HG03342 (cell line): ENCODE data around the gene CDCP2.
"Not testable (repeated sequence)": the region's sequence is repeated elsewhere in the genome, so short reads cannot be mapped to it uniquely, and the experiment has no call there.

Source experiments
- ATAC-seq: cut with Tn5 transposase; IDR thresholded peaks from one replicate; pipeline ENCODE4 v1.9.1; 2021; ENCODE audit warnings: mild to moderate bottlenecking, moderate library complexity; ENCODE audit not compliant: unreplicated experiment

Gene CDCP2

GRCh38 chr1:54118704-54119103, 34.1 kb downstream of the CDCP2 start:
- no peak for ATAC-seq

- ATAC-seq = no peak
Measured at GRCh38 chr1:54117815-54118563, 34.8 kb downstream of the CDCP2 start.

GRCh38 chr1:54115520-54115919, 37.3 kb downstream of the CDCP2 start:
- ATAC-seq = no peak

GRCh38 chr1:54114955-54115354, 37.8 kb downstream of the CDCP2 start:
- ATAC-seq = no peak

GRCh38 chr1:54114001-54114400, 38.8 kb downstream of the CDCP2 start:
- ATAC-seq = no peak

- no peak for ATAC-seq
Measured at GRCh38 chr1:54112705-54113368, 40.0 kb downstream of the CDCP2 start.

GRCh38 chr1:54112027-54112426, 40.8 kb downstream of the CDCP2 start:
- no peak for ATAC-seq

GRCh38 chr1:54111624-54112023, 41.2 kb downstream of the CDCP2 start:
- ATAC-seq = no peak

- ATAC-seq = no peak
Measured at GRCh38 chr1:54110996-54111395, 41.8 kb downstream of the CDCP2 start.

- no peak for ATAC-seq
Measured at GRCh38 chr1:54109129-54110090, 43.4 kb downstream of the CDCP2 start.

GRCh38 chr1:54108156-54108555, 44.6 kb downstream of the CDCP2 start:
- ATAC-seq = no peak

GRCh38 chr1:54107131-54107530, 45.7 kb downstream of the CDCP2 start:
- no peak for ATAC-seq

GRCh38 chr1:54105736-54106269, 47.0 kb downstream of the CDCP2 start:
- no peak for ATAC-seq

GRCh38 chr1:54105080-54105479, 47.7 kb downstream of the CDCP2 start:
- ATAC-seq = no peak

- not testable (repeated sequence) for ATAC-seq
Measured at GRCh38 chr1:54104613-54105012, 48.2 kb downstream of the CDCP2 start.

- ATAC-seq = no peak
Measured at GRCh38 chr1:54103414-54103813, 49.4 kb downstream of the CDCP2 start.

- ATAC-seq = no peak
Measured at GRCh38 chr1:54100500-54100899, 52.3 kb downstream of the CDCP2 start.

- no peak for ATAC-seq
Measured at GRCh38 chr1:54099061-54099610, 53.7 kb downstream of the CDCP2 start.

GRCh38 chr1:54096877-54097240, 55.9 kb downstream of the CDCP2 start:
- no peak for ATAC-seq

GRCh38 chr1:54096227-54096876, 56.4 kb downstream of the CDCP2 start:
- ATAC-seq = no peak
